Fibroblast of mammary gland (primary cell): Measurements from ENCODE around the gene MAPK12.

Experiments
- DNase-seq: peaks from one replicate; pipeline ENCODE4 v3.0.0-alpha.2; 2010; ENCODE audit warnings: low read depth
- H3K4me3 ChIP-seq: 2 replicates; pipeline ENCODE4 v1.5.1; 2011; ENCODE audit warnings: low read depth, mild to moderate bottlenecking, low read length, moderate library complexity; ENCODE audit not compliant: control insufficient read depth
- CTCF ChIP-seq: conservative IDR thresholded peaks from 2 replicates; pipeline ENCODE4 v1.5.1; 2011; ENCODE audit warnings: low read depth, low read length, inconsistent platforms; ENCODE audit not compliant: control insufficient read depth, insufficient read depth

Gene MAPK12

GRCh38 chr22:50210378-50211139, 50.9 kb downstream of the MAPK12 start:
- no peak overlapping the region for H3K4me3 ChIP-seq
- no peak for DNase-seq
- no peak for TF ChIP-seq CTCF

GRCh38 chr22:50209893-50210292, 51.6 kb downstream of the MAPK12 start:
- no peak overlapping the region for H3K4me3 ChIP-seq

GRCh38 chr22:50208939-50209892, 52.3 kb downstream of the MAPK12 start:
- no peak for DNase-seq
- TF ChIP-seq CTCF, result no peak
- no peak overlapping the region for H3K4me3 ChIP-seq

More at GRCh38 chr22:50209893-50210292, 51.6 kb downstream of the MAPK12 start:
- TF ChIP-seq CTCF, result peak; percentile 91
- peak; percentile 68 for DNase-seq

GRCh38 chr22:50208430-50208938, 53.0 kb downstream of the MAPK12 start:
- no peak overlapping the region for H3K4me3 ChIP-seq
- TF ChIP-seq CTCF, result no peak
- no peak for DNase-seq

- TF ChIP-seq CTCF, result no peak
- DNase-seq, result no peak
- no peak overlapping the region for H3K4me3 ChIP-seq
These were observed 53.9 kb downstream of the MAPK12 start for GRCh38 chr22:50207383-50208140.

- peak; percentile 76 for DNase-seq
- H3K4me3 ChIP-seq, result no peak overlapping the region
- TF ChIP-seq CTCF, result peak; percentile 47
These were observed 54.9 kb downstream of the MAPK12 start for GRCh38 chr22:50206599-50206998.
